B cell (primary cell): ENCODE data around the gene CLEC10A. TPM values are rescaled to one million over a fixed set of nuclear protein-coding genes. Genes with fewer than 3 reads are reported as not detected.
A peak's percentile ranks its signal among the peaks of the same experiment; 100 is the strongest.

Experiments
- ATAC-seq: fragments of 200-7000 bp; cut with Tn5 transposase; one replicate; pipeline ENCODE4 v1.10.0; 2021; ENCODE audit warnings: low read depth, mild to moderate bottlenecking, moderate number of reproducible peaks, moderate library complexity
- CTCF ChIA-PET: fragments of 350-600 bp; sonication (Branson Sonifier 250); formaldehyde crosslinking; loops from one replicate; lab custom pipeline; 2021; ENCODE audit warnings: antibody characterized with exemption, inconsistent platforms; lab: Charles Lee
- POLR2A ChIA-PET: fragments of 350-600 bp; sonication (Branson Sonifier 250); formaldehyde crosslinking; loops from one replicate; lab custom pipeline; 2021; ENCODE audit warnings: antibody characterized with exemption; lab: Charles Lee
- DNase-seq: peaks from one replicate; pipeline ENCODE4 v3.0.0; 2013
- H2AFZ ChIP-seq: 2 replicates; pipeline ENCODE4 v1.6.1; 2012; ENCODE audit warnings: mild to moderate bottlenecking, low read depth, low read length; ENCODE audit not compliant: insufficient read depth, poor library complexity, severe bottlenecking
- H3K27ac ChIP-seq, 2 donors: 1 replicate in 1 of 2; 2 replicates in 1 of 2; pipeline ENCODE4 v1.5.1; 2012 to 2013; ENCODE audit warnings: low read length in 2 of 2, mild to moderate bottlenecking in 2 of 2, moderate library complexity in 1 of 2
- H3K27me3 ChIP-seq, 4 experiments: fragments of 200-600 bp in 1 of 4; sonication (generic) in 1 of 4; replicated peaks in 1 of 4; 1 replicate in 2 of 4; 2 replicates in 2 of 4; pipeline versions ENCODE4 v1.6.1 to v1.7.0; 2013 to 2016; ENCODE audit warnings: low read length in 3 of 4, mild to moderate bottlenecking in 2 of 4, mixed read lengths in 1 of 4, moderate library complexity in 1 of 4; ENCODE audit not compliant: insufficient read depth in 4 of 4, control insufficient read depth in 3 of 4; ENCODE audit errors: control extremely low read depth in 1 of 4
- H3K36me3 ChIP-seq, 2 experiments: replicated peaks in 1 of 2; 1 replicate in 1 of 2; 2 replicates in 1 of 2; pipeline versions ENCODE4 v1.6.1 to v1.7.1; 2013; ENCODE audit warnings: low read length in 1 of 2; ENCODE audit not compliant: insufficient read depth in 2 of 2, control insufficient read depth in 1 of 2; ENCODE audit errors: control extremely low read depth in 1 of 2, extremely low read depth in 1 of 2
- H3K4me1 ChIP-seq, 2 donors: fragments of 200-600 bp in 1 of 2; sonication (generic) in 1 of 2; 1 replicate in 1 of 2; 2 replicates in 1 of 2; pipeline versions ENCODE4 v1.5.1 to v1.6.1; 2013 to 2017; ENCODE audit warnings: low read length in 2 of 2; ENCODE audit not compliant: control insufficient read depth in 2 of 2, insufficient read depth in 2 of 2
- H3K4me2 ChIP-seq: replicated peaks from 2 replicates; pipeline ENCODE3; 2012; ENCODE audit warnings: mild to moderate bottlenecking, low read depth, low read length; ENCODE audit not compliant: poor library complexity, severe bottlenecking
- H3K4me3 ChIP-seq, 5 experiments: fragments of 200-600 bp in 1 of 5; sonication (generic) in 1 of 5; 1 replicate in 3 of 5; 2 replicates in 2 of 5; pipeline versions ENCODE4 v1.5.1 to v1.7.0; 2011 to 2016; ENCODE audit warnings: low read length in 4 of 5, mild to moderate bottlenecking in 4 of 5, low read depth in 2 of 5, control low read depth in 1 of 5, moderate library complexity in 1 of 5; ENCODE audit not compliant: insufficient read depth in 1 of 5; ENCODE audit errors: control extremely low read depth in 1 of 5, extremely low read depth in 1 of 5
- H3K79me2 ChIP-seq: fragments of 200-600 bp; sonication (generic); one replicate; pipeline ENCODE4 v1.6.0; 2016; ENCODE audit warnings: low read length; ENCODE audit not compliant: control insufficient read depth, insufficient read depth
- H3K9ac ChIP-seq: fragments of 200-600 bp; sonication (generic); 2 replicates; pipeline ENCODE4 v1.6.1; 2017; ENCODE audit warnings: mild to moderate bottlenecking, low read length, moderate library complexity
- H3K9me3 ChIP-seq, 3 donors: one replicate each; pipeline versions ENCODE4 v1.6.1 to v1.7.1; 2013; ENCODE audit warnings: low read length in 2 of 3; ENCODE audit not compliant: control insufficient read depth in 2 of 3, insufficient read depth in 1 of 3; ENCODE audit errors: control extremely low read depth in 1 of 3
- H4K20me1 ChIP-seq: 2 replicates; pipeline ENCODE4 v1.6.0; 2012; ENCODE audit warnings: mild to moderate bottlenecking, low read length; ENCODE audit not compliant: insufficient read depth, control insufficient read depth, poor library complexity, severe bottlenecking
- H3K27ac Mint-ChIP-seq: one replicate; pipeline ENCODE4 v1.8.0; 2021; ENCODE audit warnings: mixed read lengths
- H3K27me3 Mint-ChIP-seq: one replicate; pipeline ENCODE4 v1.8.0; 2021; ENCODE audit warnings: mixed read lengths
- H3K4me1 Mint-ChIP-seq: one replicate; pipeline ENCODE4 v1.8.0; 2021; ENCODE audit warnings: mixed read lengths
- H3K4me3 Mint-ChIP-seq: one replicate; pipeline ENCODE4 v1.8.0; 2021; ENCODE audit warnings: mixed read lengths
- H3K9me3 Mint-ChIP-seq: one replicate; pipeline ENCODE4 v1.8.0; 2022; ENCODE audit warnings: mixed read lengths; ENCODE audit not compliant: insufficient read depth
- EZH2 ChIP-seq: IDR thresholded peaks from 2 replicates; pipeline ENCODE4 v1.6.1; 2012; ENCODE audit warnings: borderline replicate concordance, low read depth, mild to moderate bottlenecking, moderate library complexity, low read length; ENCODE audit not compliant: insufficient read depth, poor library complexity, severe bottlenecking
- WGBS: methylation state at CpG from one replicate; pipeline ENCODE4 v1.1.5; 2013; ENCODE audit warnings: missing lambda C conversion rate; ENCODE audit not compliant: insufficient coverage; 5-methylcytosine and 5-hydroxymethylcytosine counted together
- intact Hi-C: fragments of 100-400 bp; cut with micrococcal nuclease; formaldehyde crosslinking; loops from one replicate; pipeline ENCODE4 v1.10.0; 2022
- polyA plus RNA-seq: library from polyadenylated mRNA; depleted of rRNA; stranded (reverse); fragments of >200 nt; gene quantifications from 2 replicates; pipeline ENCODE4 v1.2.3, GENCODE V29; 2012
- total RNA-seq, 2 donors: library from RNA; stranded (reverse); fragments of 120-200 nt in 1 of 2; gene quantifications; 1 replicate in 1 of 2; 2 replicates in 1 of 2; pipeline versions ENCODE4 v1.2.3 to v1.2.4, GENCODE V29; 2013 to 2022
- TF ChIP-seq, protein P1 (sequence below): fragments of 200-600 bp; IDR thresholded peaks from one replicate; pipeline ENCODE4 v1.8.0; 2022; ENCODE audit warnings: antibody characterized with exemption, mild to moderate bottlenecking

Gene CLEC10A
- total and polyA plus RNA-seq, 2 donors (not counting 1 experiment from before 2014, with no cell fraction given) = 0.15 TPM; not detected in 1

DNA sequence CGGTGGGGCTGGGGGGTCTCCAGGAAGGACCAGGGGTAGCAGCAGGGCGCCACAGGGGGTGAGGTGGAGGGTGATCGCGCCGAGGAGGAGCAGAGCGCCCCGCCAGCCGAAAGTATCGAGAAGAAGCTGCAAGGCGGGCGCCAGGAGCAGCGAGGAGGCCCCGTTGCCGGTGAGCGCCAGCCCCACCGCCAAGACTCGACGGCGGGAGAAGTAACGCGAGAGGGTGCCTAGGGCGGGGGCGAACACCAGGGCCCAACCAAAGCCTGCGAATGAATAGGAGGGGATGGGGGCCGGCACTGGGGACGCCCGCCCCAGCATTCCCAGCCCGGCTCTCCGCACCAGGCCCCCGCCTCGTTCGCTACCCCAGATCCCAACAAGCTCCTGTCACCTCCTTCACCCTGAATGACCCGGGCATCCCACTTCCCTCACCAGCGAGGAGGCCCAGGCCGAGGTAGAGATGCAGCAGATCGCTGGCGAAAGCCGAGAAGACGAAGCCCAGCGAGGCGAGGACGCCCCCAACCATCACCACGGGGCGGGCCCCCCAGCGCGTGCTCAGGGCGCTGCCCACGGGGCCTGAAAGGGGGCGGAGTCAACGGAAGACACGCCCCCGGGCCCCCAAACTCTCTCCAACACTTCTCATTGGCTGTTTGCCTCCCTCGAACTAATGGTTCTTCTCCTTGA, 37.4 kb downstream of the CLEC10A start:
- intact Hi-C loops = loop anchor here (1.0 to 10.0 kb wide), 2 partner anchors 7 to 542 kb away; partner anchors contain the start of gene MPDU1
- peaks cover 0 to 4% (median 0%) of the 10 kb centered on the region in 4 experiments for H3K27me3 ChIP-seq
- peak overlapping the region; percentile 76 for H3K9ac ChIP-seq
- DNase-seq (peak; percentile 75), ATAC-seq (peak; percentile 6)
- TF ChIP-seq, protein P1, sequence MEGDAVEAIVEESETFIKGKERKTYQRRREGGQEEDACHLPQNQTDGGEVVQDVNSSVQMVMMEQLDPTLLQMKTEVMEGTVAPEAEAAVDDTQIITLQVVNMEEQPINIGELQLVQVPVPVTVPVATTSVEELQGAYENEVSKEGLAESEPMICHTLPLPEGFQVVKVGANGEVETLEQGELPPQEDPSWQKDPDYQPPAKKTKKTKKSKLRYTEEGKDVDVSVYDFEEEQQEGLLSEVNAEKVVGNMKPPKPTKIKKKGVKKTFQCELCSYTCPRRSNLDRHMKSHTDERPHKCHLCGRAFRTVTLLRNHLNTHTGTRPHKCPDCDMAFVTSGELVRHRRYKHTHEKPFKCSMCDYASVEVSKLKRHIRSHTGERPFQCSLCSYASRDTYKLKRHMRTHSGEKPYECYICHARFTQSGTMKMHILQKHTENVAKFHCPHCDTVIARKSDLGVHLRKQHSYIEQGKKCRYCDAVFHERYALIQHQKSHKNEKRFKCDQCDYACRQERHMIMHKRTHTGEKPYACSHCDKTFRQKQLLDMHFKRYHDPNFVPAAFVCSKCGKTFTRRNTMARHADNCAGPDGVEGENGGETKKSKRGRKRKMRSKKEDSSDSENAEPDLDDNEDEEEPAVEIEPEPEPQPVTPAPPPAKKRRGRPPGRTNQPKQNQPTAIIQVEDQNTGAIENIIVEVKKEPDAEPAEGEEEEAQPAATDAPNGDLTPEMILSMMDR = no peak
- TF ChIP-seq EZH2 = no peak
- Mint-ChIP-seq H3K4me1 (peaks cover 55% of the 10 kb centered on the region), H3K27ac (peak overlapping the region; percentile 85), H3K4me3 (peak overlapping the region; percentile 86), H3K27me3 (no peaks in the 10 kb centered on the region), H3K9me3 (no peaks in the 10 kb centered on the region)
- H3K27ac ChIP-seq = peak overlapping the region; percentile 24 to 74
- WGBS = 4% methylated on average over 53 of the region's 53 CpGs
- peak overlapping the region; percentile 99 for H3K4me2 ChIP-seq
- H3K4me1 ChIP-seq = peaks cover 35 to 56% of the 10 kb centered on the region in 2 donors
- CTCF ChIA-PET = interaction anchor here (0.7 to 14.5 kb wide), 8 partner anchors 9 to 132 kb away, joined by 3 to 584 read pairs (median 4); partner anchors contain the start of gene BCL6B
- peaks cover 0 to 8% (median 0%) of the 10 kb centered on the region in 3 donors for H3K9me3 ChIP-seq
- H2AFZ ChIP-seq = peak overlapping the region; percentile 73
- peaks cover 0 to 2% of the 10 kb centered on the region in 2 experiments for H3K36me3 ChIP-seq
- POLR2A ChIA-PET = interaction anchor here (0.6 to 2.0 kb wide), 7 partner anchors 11 to 505 kb away, joined by 3 to 9 read pairs (median 5); a partner anchor contains a TSS
- H3K79me2 ChIP-seq = no peaks in the 10 kb centered on the region
- no peaks in the 10 kb centered on the region for H4K20me1 ChIP-seq
- peak overlapping the region in 4 of 5 experiments; percentile 46 to 77 (median 65) for H3K4me3 ChIP-seq
